GM12878 (cell line): ENCODE results near the gene FLAD1. TPM values are rescaled to one million over a fixed set of nuclear protein-coding genes. Genes with fewer than 3 reads are reported as not detected.

Experiments used
- ATAC-seq: fragments of 200-7000 bp; cut with Tn5 transposase; 3 replicates; pipeline ENCODE4 v1.9.1; 2020; ENCODE audit warnings: mild to moderate bottlenecking, moderate library complexity
- BruUV-seq: library from RNA; stranded (reverse); fragments of 400-500 nt; replicated peaks from 2 replicates; lab custom pipeline; 2021; lab: Mats Ljungman, UMichigan
- CTCF ChIA-PET: fragments of 300-600 bp; sonication (Branson Sonifier 250); formaldehyde crosslinking; extraction: SDS; loops from one replicate; lab custom pipeline; 2021; ENCODE audit warnings: inconsistent platforms; lab: Yijun Ruan, JAX
- POLR2A ChIA-PET: fragments of 350-600 bp; formaldehyde crosslinking; extraction: SDS; loops from one replicate; lab custom pipeline; 2021; ENCODE audit warnings: inconsistent platforms; lab: Charles Lee
- RAD21 ChIA-PET: fragments of 300-600 bp; sonication (Branson Sonifier 250); formaldehyde crosslinking; loops from one replicate; lab custom pipeline; 2023; ENCODE audit warnings: antibody characterized with exemption; ENCODE audit not compliant: unreplicated experiment; lab: Charles Lee
- SMC1A ChIA-PET: fragments of 300-600 bp; sonication (Branson Sonifier 250); formaldehyde crosslinking; loops from one replicate; lab custom pipeline; 2023; ENCODE audit not compliant: unreplicated experiment, uncharacterized antibody; lab: Charles Lee
- DNase-seq: peaks from one replicate; pipeline ENCODE4 v3.0.0-alpha.2; 2011; ENCODE audit warnings: low read depth, low spot score
- FAIRE-seq: peaks from 3 replicates; lab custom pipeline; 2011; peaks lifted over from hg19 to GRCh38; lab: Jason Lieb, UNC
- H2AFZ ChIP-seq: 2 replicates; pipeline ENCODE4 v1.6.0; 2011; ENCODE audit warnings: low read depth, low read length, control low read depth; ENCODE audit not compliant: control insufficient read depth
- H3K27ac ChIP-seq: 2 replicates; pipeline ENCODE4 v1.5.1; 2011; ENCODE audit warnings: control low read depth; ENCODE audit not compliant: control insufficient read depth, insufficient read depth
- H3K27me3 ChIP-seq, 2 experiments: replicated peaks in 1 of 2; 2 replicates each; pipeline versions ENCODE4 v1.6.0 to v1.6.1; 2011; ENCODE audit warnings: low read length in 1 of 2; ENCODE audit not compliant: control insufficient read depth in 2 of 2, insufficient read depth in 2 of 2
- H3K36me3 ChIP-seq, 2 experiments: 2 replicates each; pipeline ENCODE4 v1.5.1; 2011; ENCODE audit warnings: low read length in 1 of 2; ENCODE audit not compliant: control insufficient read depth in 2 of 2, insufficient read depth in 2 of 2
- H3K4me1 ChIP-seq: 2 replicates; pipeline ENCODE4 v1.6.1; 2011; ENCODE audit warnings: mild to moderate bottlenecking, low read length, moderate library complexity, mixed read lengths; ENCODE audit not compliant: control insufficient read depth, insufficient read depth
- H3K4me2 ChIP-seq: 2 replicates; pipeline ENCODE4 v1.6.0; 2011; ENCODE audit warnings: control low read depth; ENCODE audit not compliant: control insufficient read depth, insufficient read depth
- H3K4me3 ChIP-seq: fragments of 200-600 bp; sonication (generic); 2 replicates; pipeline ENCODE4 v1.5.1; 2016
- H3K79me2 ChIP-seq: 2 replicates; pipeline ENCODE4 v1.6.0; 2011; ENCODE audit warnings: low read length; ENCODE audit not compliant: control insufficient read depth, insufficient read depth
- H3K9ac ChIP-seq: 2 replicates; pipeline ENCODE4 v1.8.0; 2011; ENCODE audit warnings: low read length, control low read depth, mixed read lengths; ENCODE audit not compliant: control insufficient read depth, insufficient read depth
- H3K9me3 ChIP-seq: replicated peaks from 3 replicates; pipeline ENCODE4 v1.5.1; 2011; ENCODE audit warnings: mild to moderate bottlenecking, low read length; ENCODE audit not compliant: control insufficient read depth, insufficient read depth
- H4K20me1 ChIP-seq: 2 replicates; pipeline ENCODE4 v1.6.0; 2011; ENCODE audit not compliant: control insufficient read depth, insufficient read depth
- BMI1 ChIP-seq: fragments of 450-650 bp; IDR thresholded peaks from 2 replicates; pipeline ENCODE4 v1.6.1; 2016; ENCODE audit warnings: mild to moderate bottlenecking, moderate library complexity, borderline replicate concordance
- CHD1 ChIP-seq: IDR thresholded peaks from 2 replicates; pipeline ENCODE4 v1.6.1; 2012; ENCODE audit warnings: low read depth, low read length, improper control_type of control experiment
- EGR1 ChIP-seq, 2 experiments: IDR thresholded peaks; 1 replicate in 1 of 2; 2 replicates in 1 of 2; pipeline ENCODE4 v1.6.1; 2011 to 2012; ENCODE audit warnings: low read depth in 2 of 2, low read length in 2 of 2, borderline replicate concordance in 1 of 2, mild to moderate bottlenecking in 1 of 2, moderate library complexity in 1 of 2
- HDAC2 ChIP-seq: fragments of 200-600 bp; sonication (generic); IDR thresholded peaks from 2 replicates; pipeline ENCODE4 v1.6.1; 2017
- MYC ChIP-seq: IDR thresholded peaks from 2 replicates; pipeline ENCODE4 v1.6.1; 2011; ENCODE audit warnings: mild to moderate bottlenecking, low read length, moderate library complexity, inconsistent platforms; ENCODE audit not compliant: insufficient read depth, insufficient replicate concordance, insufficient read length, severe bottlenecking
- NR2F1 ChIP-seq: fragments of 450-650 bp; conservative IDR thresholded peaks from 2 replicates; pipeline ENCODE4 v1.6.1; 2017; ENCODE audit warnings: mild to moderate bottlenecking
- PAX8 ChIP-seq: fragments of 450-650 bp; IDR thresholded peaks from 2 replicates; pipeline ENCODE4 v1.6.1; 2017; ENCODE audit warnings: mild to moderate bottlenecking, moderate library complexity
- POLR2A ChIP-seq: IDR thresholded peaks from 2 replicates; pipeline ENCODE4 v1.6.1; 2011; ENCODE audit warnings: low read depth, mild to moderate bottlenecking, low read length
- POU2F2 ChIP-seq: IDR thresholded peaks from 3 replicates; pipeline ENCODE4 v1.6.1; 2011; ENCODE audit warnings: low read depth, mild to moderate bottlenecking, low read length, borderline replicate concordance
- SIX5 ChIP-seq: IDR thresholded peaks from 2 replicates; pipeline ENCODE4 v1.6.1; 2011; ENCODE audit warnings: mild to moderate bottlenecking, low read depth, low read length, moderate library complexity; ENCODE audit not compliant: severe bottlenecking
- SREBF2 ChIP-seq: IDR thresholded peaks from 2 replicates; pipeline ENCODE4 v1.6.1; 2012; ENCODE audit warnings: mild to moderate bottlenecking, low read length
- SUPT20H ChIP-seq: IDR thresholded peaks from 2 replicates; pipeline ENCODE4 v1.6.1; 2011; ENCODE audit warnings: low read depth, mild to moderate bottlenecking, low read length, moderate library complexity, borderline replicate concordance; ENCODE audit not compliant: control insufficient read depth
- TARDBP ChIP-seq: IDR thresholded peaks from 2 replicates; pipeline ENCODE4 v1.6.1; 2016; ENCODE audit warnings: borderline replicate concordance
- WRNIP1 ChIP-seq: IDR thresholded peaks from 2 replicates; pipeline ENCODE4 v1.6.1; 2011; ENCODE audit warnings: low read depth, low read length, improper control_type of control experiment, borderline replicate concordance
- WGBS: methylation state at CpG from one replicate; pipeline ENCODE4 v1.1.6; 2016; ENCODE audit warnings: low lambda C conversion rate; ENCODE audit not compliant: insufficient replicate concordance, insufficient coverage; ENCODE audit errors: missing lambda C conversion rate; 5-methylcytosine and 5-hydroxymethylcytosine counted together
- in situ Hi-C: fragments of 300-500 bp; cut with MboI; formaldehyde crosslinking; loops from 9 replicates; pipeline ENCODE4 v1.14.3; 2018; ENCODE audit warnings: mixed read lengths
- intact Hi-C: fragments of 100-400 bp; cut with micrococcal nuclease; formaldehyde crosslinking; loops from one replicate; pipeline ENCODE4 v1.14.2; 2022; ENCODE audit not compliant: unreplicated experiment
- polyA plus RNA-seq, 11 experiments: library from polyadenylated mRNA; depleted of rRNA in 4 of 11; unstranded in 6 of 11; stranded (reverse) in 5 of 11; fragments of >200 nt; fragmentation: Nextera tagmentation in 4 of 11; fragmentation: Illumina TruSeq in 1 of 11; extraction: Ambion mirVana in 4 of 11; extraction: Trizol in 1 of 11; gene quantifications; 1 replicate in 1 of 11; 2 replicates in 10 of 11; pipeline versions ENCODE4 v1.2.1 to v1.2.3, GENCODE V29; 2011 to 2016; ENCODE audit warnings: inconsistent platforms in 2 of 11, missing spikeins in 2 of 11, low read depth in 1 of 11
- total RNA-seq, 4 experiments: library from RNA; depleted of rRNA in 3 of 4; stranded (reverse); fragments of >200 nt in 3 of 4; fragmentation: Illumina TruSeq in 1 of 4; extraction: Trizol in 1 of 4; gene quantifications; 2 replicates each; pipeline versions ENCODE4 v1.2.1 to v1.2.3, GENCODE V29; 2013 to 2021
- TF ChIP-seq, protein P1 (sequence below): fragments of 450-650 bp; IDR thresholded peaks from 2 replicates; pipeline ENCODE4 v1.6.1; 2018; ENCODE audit warnings: mild to moderate bottlenecking, low read depth, moderate library complexity; ENCODE audit not compliant: partially characterized antibody
- TF ChIP-seq, protein P2 (sequence below): fragments of 450-650 bp; IDR thresholded peaks from 2 replicates; pipeline ENCODE4 v1.6.1; 2017; ENCODE audit warnings: mild to moderate bottlenecking, low read depth, inconsistent platforms; ENCODE audit not compliant: poor library complexity, severe bottlenecking

Gene FLAD1
- total and polyA plus RNA-seq, 10 of the 15 experiments (the other 5 are each of a cell fraction or from before 2014, with no cell fraction given), result 22.9 to 93.4 (median 56.6) TPM

DNA sequence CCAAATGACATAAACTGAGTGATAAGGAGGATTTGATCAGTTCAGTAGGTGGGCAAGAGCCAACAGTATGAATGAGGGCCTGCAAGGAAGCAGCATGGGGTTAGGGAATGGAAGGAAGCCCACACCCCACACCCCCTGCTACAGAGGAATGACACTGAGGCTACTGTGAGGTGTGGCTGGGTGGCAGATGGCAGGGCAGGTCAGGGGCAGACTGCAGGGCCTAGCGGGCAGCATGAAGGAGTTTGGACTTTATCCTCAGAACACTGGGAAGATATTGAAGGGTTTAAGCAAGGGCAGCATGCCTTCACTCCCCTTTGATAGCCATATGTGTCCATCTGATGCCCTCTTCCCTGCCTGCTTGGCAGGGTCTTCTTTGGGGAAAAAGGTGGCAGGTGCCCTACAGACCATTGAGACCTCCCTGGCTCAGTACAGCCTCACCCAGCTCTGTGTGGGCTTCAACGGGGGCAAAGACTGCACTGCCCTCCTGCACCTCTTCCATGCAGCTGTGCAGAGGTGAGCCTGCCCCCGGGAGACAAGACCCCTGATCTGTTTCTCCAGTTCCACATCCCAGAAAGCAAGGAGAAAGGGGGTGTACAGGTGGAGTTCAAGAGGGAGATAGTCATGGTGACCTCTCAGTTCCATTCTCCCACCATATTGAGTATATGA, 6.2 kb downstream of the FLAD1 start (continued):
- TF ChIP-seq, protein P1, sequence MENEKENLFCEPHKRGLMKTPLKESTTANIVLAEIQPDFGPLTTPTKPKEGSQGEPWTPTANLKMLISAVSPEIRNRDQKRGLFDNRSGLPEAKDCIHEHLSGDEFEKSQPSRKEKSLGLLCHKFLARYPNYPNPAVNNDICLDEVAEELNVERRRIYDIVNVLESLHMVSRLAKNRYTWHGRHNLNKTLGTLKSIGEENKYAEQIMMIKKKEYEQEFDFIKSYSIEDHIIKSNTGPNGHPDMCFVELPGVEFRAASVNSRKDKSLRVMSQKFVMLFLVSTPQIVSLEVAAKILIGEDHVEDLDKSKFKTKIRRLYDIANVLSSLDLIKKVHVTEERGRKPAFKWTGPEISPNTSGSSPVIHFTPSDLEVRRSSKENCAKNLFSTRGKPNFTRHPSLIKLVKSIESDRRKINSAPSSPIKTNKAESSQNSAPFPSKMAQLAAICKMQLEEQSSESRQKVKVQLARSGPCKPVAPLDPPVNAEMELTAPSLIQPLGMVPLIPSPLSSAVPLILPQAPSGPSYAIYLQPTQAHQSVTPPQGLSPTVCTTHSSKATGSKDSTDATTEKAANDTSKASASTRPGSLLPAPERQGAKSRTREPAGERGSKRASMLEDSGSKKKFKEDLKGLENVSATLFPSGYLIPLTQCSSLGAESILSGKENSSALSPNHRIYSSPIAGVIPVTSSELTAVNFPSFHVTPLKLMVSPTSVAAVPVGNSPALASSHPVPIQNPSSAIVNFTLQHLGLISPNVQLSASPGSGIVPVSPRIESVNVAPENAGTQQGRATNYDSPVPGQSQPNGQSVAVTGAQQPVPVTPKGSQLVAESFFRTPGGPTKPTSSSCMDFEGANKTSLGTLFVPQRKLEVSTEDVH, result no peak
- no peak for TF ChIP-seq BMI1
- TF ChIP-seq, protein P2, sequence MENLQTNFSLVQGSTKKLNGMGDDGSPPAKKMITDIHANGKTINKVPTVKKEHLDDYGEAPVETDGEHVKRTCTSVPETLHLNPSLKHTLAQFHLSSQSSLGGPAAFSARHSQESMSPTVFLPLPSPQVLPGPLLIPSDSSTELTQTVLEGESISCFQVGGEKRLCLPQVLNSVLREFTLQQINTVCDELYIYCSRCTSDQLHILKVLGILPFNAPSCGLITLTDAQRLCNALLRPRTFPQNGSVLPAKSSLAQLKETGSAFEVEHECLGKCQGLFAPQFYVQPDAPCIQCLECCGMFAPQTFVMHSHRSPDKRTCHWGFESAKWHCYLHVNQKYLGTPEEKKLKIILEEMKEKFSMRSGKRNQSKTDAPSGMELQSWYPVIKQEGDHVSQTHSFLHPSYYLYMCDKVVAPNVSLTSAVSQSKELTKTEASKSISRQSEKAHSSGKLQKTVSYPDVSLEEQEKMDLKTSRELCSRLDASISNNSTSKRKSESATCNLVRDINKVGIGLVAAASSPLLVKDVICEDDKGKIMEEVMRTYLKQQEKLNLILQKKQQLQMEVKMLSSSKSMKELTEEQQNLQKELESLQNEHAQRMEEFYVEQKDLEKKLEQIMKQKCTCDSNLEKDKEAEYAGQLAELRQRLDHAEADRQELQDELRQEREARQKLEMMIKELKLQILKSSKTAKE, result no peak
- no peak for TF ChIP-seq EGR1 (IDR thresholded peaks at IDR 0.05; ENCODE audit: borderline replicate concordance in 1 of 2, low read depth in 2 of 2, low read length in 2 of 2)

DNA sequence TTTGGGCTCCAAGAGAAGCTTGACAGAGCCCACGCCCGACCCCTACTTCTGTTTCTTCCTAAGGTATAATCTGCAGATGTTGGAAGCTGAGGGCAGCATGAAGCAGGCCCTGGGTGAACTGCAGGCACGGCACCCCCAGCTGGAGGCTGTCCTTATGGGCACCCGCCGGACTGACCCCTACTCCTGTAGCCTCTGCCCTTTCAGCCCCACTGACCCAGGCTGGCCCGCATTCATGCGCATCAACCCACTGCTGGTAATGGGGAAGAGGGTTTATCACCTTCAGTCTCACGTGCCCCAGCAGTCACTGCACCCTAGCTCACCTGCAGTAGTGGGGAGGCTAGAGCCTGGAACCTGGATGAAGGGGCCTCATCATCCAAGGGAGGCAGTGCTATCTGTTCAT, 7.1 kb downstream of the FLAD1 start:
- no peak overlapping the region for H3K27ac ChIP-seq
- ATAC-seq, result no peak
- ChIA-PET RAD21 (no interaction called here), SMC1A (no interaction called here), POLR2A (no interaction called here), CTCF (interaction anchor here (0.9 to 1.4 kb wide), 2 partner anchors 9 to 19 kb away, joined by 3 to 5 read pairs; no protein-coding TSS in a partner anchor)
- peaks cover under 1% of the 10 kb centered on the region; the same call in 1 of the 2 replicates for H3K79me2 ChIP-seq
- H3K4me1 ChIP-seq, result no peaks in the 10 kb centered on the region
- intact Hi-C loops (no loop called here), in situ Hi-C loops (no loop called here)
- WGBS, result 95% methylated on average over 8 of the region's 8 CpGs
- FAIRE-seq, result no peak
- H3K27me3 ChIP-seq, result no peaks in the 10 kb centered on the region
- no peak for DNase-seq
- BruUV-seq, result no TSS peak
- no peaks in the 10 kb centered on the region for H3K9me3 ChIP-seq
- no peak overlapping the region for H2AFZ ChIP-seq
- H3K4me2 ChIP-seq, result no peak overlapping the region
- H3K4me3 ChIP-seq, result no peak overlapping the region
- H3K36me3 ChIP-seq, result peaks cover 15 to 17% of the 10 kb centered on the region in 2 experiments; a peak in 3 of 4 replicates
- no peaks in the 10 kb centered on the region for H4K20me1 ChIP-seq
- H3K9ac ChIP-seq, result no peak overlapping the region
- no peak for TF ChIP-seq POU2F2
- TF ChIP-seq PAX8, result no peak
- TF ChIP-seq WRNIP1, result no peak
- no peak for TF ChIP-seq POLR2A
- no peak for TF ChIP-seq CHD1
- no peak for TF ChIP-seq TARDBP
- TF ChIP-seq MYC, result no peak
- TF ChIP-seq SUPT20H, result no peak
- TF ChIP-seq SIX5, result no peak
- TF ChIP-seq SREBF2, result no peak
- no peak for TF ChIP-seq NR2F1
- TF ChIP-seq HDAC2, result no peak
